GM19328 (cell line): ENCODE data around the gene RBBP4.

Experiments
- ATAC-seq: cut with Tn5 transposase; IDR thresholded peaks from one replicate; pipeline ENCODE4 v1.9.1; 2021; ENCODE audit warnings: mild to moderate bottlenecking, moderate library complexity; ENCODE audit not compliant: unreplicated experiment

Gene RBBP4

GRCh38 chr1:32717503-32717902, 66.5 kb downstream of the RBBP4 start:
- no peak for ATAC-seq

DNA sequence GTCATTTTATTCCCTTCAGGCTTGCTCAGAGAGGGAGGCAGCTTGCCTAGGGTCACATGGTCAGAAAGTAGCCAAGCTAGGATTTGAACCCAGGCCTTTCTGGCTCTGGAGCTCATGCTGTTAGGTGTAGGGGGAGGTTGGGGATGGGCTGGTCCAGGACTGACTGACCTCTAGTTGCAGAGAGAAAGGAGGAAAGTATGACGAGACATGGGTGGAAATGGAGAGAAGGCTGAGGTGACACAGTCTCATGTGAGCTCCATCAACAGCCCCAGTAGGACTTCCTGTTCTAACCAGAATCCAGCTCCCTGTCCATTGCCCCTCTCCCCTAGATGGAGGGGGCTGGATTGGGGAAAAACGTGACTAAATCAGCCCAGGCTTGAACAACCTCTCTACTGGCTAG, 67.0 kb downstream of the RBBP4 start:
- no peak for ATAC-seq

DNA sequence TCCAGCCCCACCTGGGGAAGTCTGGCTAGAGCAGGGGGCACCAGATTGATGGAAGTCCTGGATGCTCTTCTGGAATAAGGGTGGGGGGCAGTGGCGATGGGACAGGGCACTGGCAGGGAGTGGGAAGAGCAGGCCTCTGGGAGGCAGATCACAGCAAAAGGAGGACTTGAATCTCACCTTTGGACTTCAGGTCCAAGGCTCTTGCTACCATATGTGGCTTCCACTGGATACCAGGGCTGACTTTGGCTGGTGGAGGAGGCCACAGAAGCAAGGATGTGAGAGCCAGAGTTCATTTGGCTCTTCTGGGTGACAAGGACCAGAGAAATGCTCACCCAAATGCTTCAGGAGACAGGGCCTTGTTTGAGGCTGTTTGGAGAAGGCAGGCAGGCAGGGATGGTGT, 67.5 kb downstream of the RBBP4 start:
- ATAC-seq = no peak

- ATAC-seq = no peak
Measured at GRCh38 chr1:32719681-32720275, 68.8 kb downstream of the RBBP4 start.

- no peak for ATAC-seq
Measured at GRCh38 chr1:32724678-32725614, 73.9 kb downstream of the RBBP4 start.

- no peak for ATAC-seq
Measured at GRCh38 chr1:32725615-32725982, 74.6 kb downstream of the RBBP4 start.

DNA sequence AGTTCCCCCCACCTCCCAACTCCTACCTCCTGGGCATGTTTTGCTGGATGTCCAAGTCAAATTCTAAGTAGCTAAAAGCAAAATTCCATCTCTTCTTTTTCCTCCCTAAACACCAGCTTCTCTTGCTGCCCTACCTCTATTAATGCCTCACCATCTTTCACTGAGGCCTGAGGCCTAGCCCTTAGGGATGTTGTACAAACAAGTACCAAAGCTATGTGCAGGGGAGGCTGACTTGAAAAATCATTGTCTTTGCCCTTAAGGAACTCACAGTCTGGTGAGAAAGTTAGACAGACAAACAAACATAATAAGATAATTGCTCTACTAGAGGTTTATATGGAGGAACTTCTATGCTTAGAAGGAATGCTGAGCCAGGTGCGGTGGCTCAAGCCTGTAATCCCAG, 76.9 kb downstream of the RBBP4 start:
- ATAC-seq = no peak

DNA sequence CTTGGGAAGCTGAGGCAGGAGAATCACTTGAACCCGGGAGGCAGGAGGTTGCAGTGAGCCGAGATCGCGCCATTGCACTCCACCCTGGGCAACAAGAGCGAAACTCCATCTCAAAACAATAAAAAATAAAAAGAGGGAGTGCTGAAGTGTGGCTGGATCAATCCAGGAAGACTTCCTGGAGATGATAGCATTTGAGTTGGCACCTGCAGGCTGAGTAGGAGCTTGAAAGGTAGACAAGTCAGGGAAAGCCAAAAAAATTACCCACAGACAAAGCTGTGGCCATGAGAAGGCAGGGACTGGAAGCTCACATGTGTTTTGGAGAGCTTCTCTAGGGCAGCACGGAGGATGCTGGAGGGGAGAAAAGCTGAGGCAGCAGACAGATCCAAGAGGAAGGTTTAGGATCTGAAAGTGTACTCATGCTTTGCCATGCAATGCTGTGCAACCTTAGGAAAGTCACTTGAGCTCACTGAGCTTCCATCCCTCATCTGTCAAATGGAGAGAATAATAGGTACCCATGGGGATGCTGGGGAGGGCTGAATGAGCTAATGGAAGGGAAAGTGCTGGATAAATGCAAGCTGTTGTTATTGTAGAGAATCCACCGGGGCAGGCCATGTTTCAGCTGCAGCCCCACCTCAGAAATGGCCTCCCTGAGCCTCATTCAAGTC, 77.5 kb downstream of the RBBP4 start:
- ATAC-seq = no peak

DNA sequence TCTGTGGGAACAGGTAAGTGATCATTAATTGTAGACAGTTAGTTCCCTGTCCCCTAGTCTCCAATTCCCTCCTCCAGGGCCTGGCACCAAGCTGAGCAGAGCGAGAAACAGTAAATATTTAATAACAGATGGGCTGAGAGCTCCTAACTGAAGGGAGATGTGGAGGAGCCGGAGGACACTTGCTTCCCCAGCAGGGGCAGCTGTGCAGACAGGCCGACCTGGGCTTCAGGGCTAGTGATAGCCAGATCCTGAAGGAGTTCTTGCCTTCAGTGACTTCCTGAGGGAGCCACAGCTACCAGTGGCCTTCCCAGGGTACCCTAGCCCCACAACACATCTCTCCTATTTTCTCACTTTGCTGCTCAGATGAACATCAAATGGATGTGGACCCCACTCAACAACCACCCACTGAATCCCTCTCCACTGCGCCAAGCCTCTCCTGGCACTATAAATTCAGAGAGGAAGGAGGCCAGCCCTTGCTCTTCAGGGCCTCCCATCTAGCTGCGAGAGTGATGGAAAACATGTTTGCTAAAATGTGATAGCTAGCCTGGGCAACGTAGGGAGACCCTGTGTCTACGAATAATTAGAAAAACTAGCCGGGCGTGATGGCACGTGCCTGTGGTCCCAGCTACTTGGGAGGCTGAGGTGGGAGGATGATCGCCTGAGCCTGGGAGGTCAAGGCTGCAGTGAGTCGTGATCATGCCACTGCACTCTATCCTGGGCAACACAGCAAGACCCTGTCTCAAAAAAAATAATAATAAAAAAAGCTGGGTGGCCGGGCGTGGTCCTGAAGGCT, 78.4 kb downstream of the RBBP4 start:
- ATAC-seq = no peak

DNA sequence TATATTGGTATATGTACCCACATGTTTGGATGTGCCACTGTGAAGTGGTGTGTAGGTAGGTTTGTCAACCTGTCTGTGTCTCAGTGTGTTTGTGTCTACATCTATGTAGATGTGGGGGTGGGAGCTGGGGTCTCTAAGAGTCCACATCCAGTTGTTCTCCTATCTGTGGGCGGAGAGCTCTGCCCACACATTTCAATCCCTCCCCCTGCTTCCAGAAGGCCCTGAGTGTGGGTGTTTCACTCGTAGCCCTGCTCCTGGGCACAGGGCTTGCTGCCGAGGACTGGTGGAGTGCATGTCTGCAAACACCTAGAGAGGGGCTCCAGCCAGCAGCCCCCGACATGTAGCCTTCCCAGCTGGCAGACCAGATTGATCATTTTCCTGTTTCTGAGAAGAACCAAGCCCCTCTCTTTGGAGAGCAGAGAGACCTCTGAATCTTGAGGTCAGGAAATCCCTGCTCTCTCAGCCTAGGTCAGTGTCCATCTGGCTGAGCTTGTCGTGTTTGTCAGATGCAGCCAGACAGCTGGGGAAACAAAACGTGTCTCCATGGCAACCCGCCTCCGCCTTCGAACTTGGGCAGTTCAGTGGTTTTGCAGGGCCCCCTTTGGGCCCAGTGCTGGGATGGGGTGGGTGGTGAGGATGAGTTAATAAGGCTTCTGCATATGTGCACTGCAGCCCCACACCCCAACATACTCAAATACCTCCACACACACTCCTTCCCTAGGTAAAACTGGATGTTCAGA, 82.7 kb downstream of the RBBP4 start:
- ATAC-seq = no peak
